GM21529 (cell line): Measurements from ENCODE around the gene MITF.
"Not testable (repeated sequence)": the region's sequence is repeated elsewhere in the genome, so short reads cannot be mapped to it uniquely, and the experiment has no call there.

Experiments used
- ATAC-seq: cut with Tn5 transposase; IDR thresholded peaks from one replicate; pipeline ENCODE4 v1.9.1; 2021; ENCODE audit not compliant: unreplicated experiment

The MITF gene

DNA sequence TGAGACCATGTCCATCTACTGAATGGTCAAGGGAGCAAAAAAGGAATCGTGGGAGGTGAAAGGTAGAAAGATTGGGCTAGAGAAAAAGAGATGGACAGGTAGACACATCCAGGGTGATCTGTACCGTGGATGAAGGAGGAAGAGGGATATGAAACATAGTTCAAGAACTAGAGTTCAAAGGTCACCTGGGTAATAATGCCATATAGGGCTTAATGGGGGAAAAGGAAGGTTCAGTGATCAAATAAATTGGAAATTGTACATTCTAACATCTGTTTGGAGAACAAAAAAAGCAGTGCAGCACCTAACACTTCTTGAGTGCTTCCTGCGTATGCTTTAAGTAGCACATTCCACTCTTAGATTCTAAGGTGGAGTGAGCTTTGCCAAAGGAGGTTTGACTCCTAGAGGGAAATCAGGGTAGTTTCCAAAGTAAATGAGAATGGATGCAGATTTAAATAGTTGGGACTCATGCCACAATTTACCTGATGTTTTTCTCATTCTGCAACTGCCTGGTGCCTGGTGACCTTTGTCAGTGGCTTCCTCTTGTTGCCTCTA is 46.6 kb downstream of the MITF start:
- ATAC-seq: no peak

DNA sequence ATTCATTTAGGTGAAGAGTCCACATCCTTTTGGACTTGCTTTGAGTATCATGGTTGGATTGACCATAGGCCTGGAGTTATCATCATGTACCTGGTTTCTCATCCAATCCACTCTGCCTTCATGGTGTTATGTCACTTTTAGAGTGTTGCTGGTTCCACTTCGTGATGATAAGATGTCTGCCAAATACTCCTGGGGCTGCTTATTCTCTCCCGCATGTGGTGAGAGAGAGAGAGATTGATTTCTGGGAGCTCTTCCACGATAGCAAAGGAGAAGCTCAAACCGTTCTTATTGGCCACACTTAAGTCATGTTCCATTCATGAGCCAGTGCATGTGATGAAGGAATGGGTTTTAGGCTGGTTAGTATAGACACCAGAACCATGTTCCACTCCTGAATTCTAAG is 47.6 kb downstream of the MITF start:
- ATAC-seq: no peak

- ATAC-seq: no peak
Observed at GRCh38 chr3:69787436-69788168, 48.3 kb downstream of the MITF start.

- no peak for ATAC-seq
Observed at GRCh38 chr3:69791106-69791505, 51.8 kb downstream of the MITF start.

- no peak for ATAC-seq
Observed at GRCh38 chr3:69791919-69792399, 52.7 kb downstream of the MITF start.

DNA sequence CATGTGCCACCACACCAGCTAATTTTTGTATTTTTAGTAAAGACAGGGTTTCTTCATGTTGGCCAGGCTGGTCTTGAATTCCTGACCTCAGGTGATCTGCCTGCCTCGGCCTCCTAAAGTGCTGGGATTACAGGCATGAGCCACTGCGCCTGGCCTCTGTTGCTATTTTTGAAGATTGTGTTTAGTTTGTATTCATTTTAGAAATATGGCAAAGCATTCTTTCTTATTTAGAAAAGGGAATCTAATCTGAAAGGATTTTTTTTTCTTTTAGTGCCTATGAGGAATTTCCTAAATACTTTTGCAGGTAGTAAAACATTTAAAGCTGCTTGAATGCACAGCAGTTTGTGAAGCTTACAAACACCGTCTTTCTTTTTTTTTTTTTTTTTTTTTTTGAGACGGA is 56.9 kb downstream of the MITF start:
- ATAC-seq: not testable (repeated sequence)

DNA sequence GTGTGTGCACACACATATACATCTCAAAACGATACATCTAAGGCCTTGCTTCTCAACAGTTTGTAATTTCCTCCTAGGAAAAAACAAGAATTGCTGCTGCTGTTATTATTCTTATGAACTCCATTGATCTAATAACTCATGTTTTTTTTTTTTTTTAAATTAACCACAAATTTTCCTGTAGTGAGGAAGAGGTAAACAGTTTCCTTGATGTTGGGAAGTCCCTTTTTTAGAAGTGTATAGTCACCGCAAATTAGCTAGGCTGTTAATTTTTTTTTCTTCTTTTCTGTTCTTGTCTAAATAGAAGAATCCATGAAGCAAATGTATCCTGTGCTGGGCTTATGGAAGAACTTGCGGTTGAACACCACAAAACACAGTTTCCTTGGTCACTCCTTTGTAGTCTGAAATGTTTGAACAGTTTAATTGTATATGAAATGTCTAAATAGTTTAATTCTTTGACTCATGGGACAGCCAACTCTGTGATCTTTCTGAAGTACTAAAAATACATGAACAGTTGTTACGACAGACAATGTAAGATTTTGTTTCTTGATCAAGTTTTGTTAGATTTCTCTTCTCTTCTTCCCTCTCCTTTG is 64.5 kb downstream of the MITF start:
- no peak for ATAC-seq

GRCh38 chr3:69805491-69805890 is 66.2 kb downstream of the MITF start:
- ATAC-seq: no peak

DNA sequence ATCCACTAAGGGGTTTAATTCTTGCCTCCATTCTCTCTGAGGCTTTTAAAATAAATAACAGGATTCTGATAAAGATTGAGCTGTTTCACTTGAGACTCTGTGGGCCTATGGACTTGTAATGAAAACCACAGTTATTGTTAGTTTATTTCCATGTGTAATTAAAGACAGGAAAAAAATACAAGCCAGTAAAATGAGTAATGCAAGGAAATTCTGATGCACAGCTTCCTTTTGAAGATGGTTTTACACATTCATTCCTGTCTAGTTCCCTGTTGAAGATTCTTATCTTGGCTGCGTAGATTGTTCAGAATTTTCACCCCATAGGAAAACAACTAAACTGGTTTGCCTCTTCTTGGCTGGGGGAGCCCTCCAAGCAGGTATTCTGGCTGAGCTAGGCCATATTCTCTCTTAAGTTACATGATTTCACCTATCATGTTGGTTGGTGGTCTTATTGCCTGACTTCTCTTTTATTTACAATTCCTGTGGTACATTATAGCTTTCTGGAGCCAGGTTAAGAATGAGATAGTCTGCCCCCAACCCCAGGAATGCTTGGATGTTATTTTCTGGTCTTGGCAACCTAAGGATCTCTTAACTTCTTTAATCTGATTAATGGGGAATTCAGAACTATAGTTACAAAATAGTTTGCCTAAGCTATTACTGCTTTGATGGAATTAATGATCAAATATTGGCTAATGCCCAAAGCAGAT is 67.6 kb downstream of the MITF start:
- ATAC-seq: no peak

DNA sequence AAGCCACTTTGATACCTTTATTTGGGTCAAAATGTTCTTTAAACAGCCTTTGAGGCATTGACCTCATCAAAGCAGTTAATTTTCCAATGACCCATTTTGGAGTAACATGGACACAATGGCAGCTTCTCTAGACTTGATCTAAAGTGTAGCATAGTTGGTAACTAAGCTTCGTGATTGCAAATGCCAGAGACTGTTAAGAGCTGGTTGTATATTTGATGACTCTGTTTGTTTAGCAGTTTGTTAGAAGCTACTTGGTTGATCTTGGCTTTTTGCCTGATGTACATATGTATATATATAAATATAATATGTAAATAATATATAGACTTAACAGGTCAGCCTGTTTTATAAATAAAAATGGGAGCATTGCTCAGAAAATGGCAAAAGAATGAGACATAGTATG is 68.4 kb downstream of the MITF start:
- no peak for ATAC-seq

- ATAC-seq: no peak
Observed at GRCh38 chr3:69809076-69809835, 70.0 kb downstream of the MITF start.

DNA sequence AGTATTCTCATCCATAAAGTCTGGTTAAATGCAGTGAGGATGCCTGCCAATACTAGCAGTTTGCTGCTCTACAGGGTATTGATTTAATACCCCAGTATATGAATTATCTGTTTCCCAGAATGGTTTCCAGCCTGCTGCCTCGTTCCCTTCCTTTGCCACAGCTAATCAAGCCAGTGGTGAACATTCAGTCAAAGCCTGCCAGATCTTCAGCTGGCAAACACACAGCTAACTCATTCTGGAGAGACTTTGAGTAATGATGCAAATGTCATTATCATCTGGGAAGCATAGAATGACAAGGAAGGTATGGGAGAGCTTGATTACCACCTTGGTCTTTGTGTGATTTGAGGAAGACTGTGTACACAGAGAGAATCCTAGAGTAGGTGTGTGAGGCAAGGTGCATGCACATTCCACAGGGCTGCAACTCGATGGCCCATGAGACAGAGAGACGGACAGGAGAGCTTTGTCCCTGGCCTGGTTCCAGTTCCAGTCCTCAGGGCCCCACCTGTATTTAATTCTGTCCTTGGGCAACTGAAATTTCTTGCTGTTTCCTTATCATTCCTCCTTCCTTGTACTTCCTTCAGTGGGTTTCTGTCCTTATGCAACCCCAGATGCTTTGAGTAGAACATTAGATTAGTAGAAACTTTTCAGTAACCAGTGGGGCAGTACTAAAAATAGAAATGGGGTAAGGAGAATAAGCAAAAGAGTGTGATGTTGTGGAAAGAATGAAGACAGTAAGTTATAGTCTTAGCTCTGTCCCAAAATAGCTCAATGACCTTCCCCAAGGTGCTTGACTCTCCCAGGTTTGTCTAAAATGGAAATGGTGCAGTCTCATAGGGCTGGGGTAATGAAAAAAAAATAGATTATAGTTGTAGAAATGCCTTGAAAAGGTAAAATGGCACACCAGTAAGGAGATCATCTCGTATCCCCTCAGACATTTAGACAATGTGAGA is 72.5 kb downstream of the MITF start:
- no peak for ATAC-seq

DNA sequence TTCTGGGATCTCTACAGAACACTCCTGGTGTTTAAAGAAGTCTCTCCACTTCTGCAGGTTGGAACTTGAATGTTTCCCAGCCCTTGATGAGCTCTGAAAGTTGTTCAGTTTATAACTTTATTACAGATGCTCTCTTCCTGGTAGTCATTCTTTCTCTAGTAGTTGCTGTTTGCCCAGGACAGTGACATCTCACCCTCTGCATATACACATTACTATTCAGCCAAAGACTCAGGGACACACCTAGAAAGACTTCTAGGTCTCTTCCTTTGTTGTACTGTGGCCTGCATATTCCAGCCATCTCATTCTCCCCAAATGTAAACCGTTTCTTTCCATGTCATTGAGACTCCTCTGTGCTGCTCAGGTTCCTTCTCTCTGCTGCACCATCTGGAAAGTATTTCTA is 76.7 kb downstream of the MITF start:
- no peak for ATAC-seq

GRCh38 chr3:69817988-69818387 is 78.7 kb downstream of the MITF start:
- ATAC-seq: no peak

GRCh38 chr3:69819282-69819681 is 80.0 kb downstream of the MITF start:
- no peak for ATAC-seq

GRCh38 chr3:69821133-69821532 is 81.9 kb downstream of the MITF start:
- no peak for ATAC-seq

DNA sequence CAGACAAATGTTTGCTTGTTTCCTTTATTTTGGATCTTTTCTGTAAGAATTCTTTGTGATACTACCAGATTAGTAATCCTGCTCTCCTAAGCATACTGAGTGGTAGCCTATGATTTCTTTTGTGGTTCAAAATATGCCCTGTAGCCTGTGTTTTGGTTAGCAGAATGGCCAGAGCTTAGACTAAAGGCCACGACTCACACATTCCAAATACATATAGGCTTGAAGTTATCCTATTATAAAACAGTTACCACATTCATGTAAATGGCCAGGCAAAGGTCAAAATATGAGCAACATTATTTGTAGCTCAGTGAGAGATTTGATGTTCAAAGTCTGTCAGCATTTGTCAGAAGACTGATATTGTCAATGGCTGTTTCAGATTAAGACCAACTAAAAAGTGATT is 84.5 kb downstream of the MITF start:
- ATAC-seq: no peak

DNA sequence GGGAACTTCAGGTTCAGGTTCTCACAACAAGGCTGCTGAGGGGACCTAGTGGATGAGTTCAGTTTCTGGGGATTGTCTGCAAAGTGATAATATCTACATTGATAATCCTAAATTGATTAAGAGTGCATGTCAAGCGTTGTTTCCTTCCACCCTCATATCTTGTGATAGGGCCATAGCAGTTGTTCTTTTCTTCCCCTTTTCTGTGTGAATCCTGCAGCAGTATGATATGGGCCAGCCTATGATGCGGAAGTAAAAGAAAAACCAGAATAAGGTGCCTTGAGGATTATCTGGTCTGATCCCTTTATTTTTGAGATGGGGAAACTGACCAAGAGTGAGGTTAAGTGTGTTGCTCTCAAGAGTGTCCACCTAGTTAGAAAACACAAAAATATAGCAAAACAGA is 86.2 kb downstream of the MITF start:
- ATAC-seq: no peak

GRCh38 chr3:69827127-69827526 is 87.9 kb downstream of the MITF start:
- no peak for ATAC-seq

- no peak for ATAC-seq
Observed at GRCh38 chr3:69828817-69829216, 89.6 kb downstream of the MITF start.
